Glomerular endothelial cell (primary cell): ENCODE data around the gene CRYGS. TPM values are rescaled to one million over a fixed set of nuclear protein-coding genes. Genes with fewer than 3 reads are reported as not detected.
"Not testable (repeated sequence)": the region's sequence is repeated elsewhere in the genome, so short reads cannot be mapped to it uniquely, and the experiment has no call there.

Experiments
- DNase-seq: peaks from one replicate; pipeline ENCODE4 v3.0.0-alpha.2; 2011; ENCODE audit warnings: low read depth, low spot score; ENCODE audit errors: extremely low read depth
- total RNA-seq: library from RNA; depleted of rRNA; stranded (reverse); fragments of >200 nt; gene quantifications from 2 replicates; pipeline ENCODE4 v1.2.3, GENCODE V29; 2015

The CRYGS gene
- 3.3 and 4.5 TPM in 2 replicates for total RNA-seq

GRCh38 chr3:186544281-186544680 lies at the start of gene CRYGS:
Gene CRYGS (minus strand): TSS chr3:186544380. CDS start chr3:186544326, 54 bp downstream.
- no peak for DNase-seq

GRCh38 chr3:186593862-186594261 lies 49.7 kb upstream of the CRYGS start:
- no peak for DNase-seq

- DNase-seq = no peak
These were observed 48.5 kb upstream of the CRYGS start for GRCh38 chr3:186592682-186593081.

DNA sequence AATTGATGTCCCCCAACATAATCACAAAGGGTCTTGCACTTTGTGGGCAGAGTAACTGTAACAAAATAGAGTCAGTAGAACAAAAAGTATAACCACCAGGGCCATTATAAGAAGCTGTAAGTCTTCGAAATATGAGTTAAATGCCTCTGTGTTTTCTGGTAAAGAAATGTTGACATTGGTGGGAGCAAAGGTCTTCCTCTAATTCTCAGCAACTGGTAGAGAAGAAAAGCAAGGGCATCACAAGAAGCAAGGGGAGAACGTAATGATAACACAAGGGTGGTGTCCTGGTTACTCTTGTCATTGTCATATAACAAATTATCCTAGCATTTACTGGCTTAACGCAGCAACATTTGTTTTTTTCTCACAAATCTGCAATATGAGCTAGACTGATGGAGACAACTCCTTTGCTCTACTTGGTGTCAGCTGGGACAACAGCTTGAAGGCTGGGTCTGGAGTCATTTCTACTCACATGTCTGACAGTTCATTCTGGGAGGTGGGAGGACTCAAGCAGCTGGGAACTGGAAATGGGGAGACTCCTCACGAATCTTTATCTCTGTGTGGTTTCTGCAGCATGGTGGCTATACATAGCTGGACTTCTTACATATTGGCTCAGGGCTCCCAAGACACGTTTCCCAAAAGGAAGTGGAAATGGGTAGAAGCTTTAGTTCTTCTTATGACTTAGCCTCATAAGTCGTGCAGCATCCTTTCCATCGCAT lies 46.6 kb upstream of the CRYGS start:
- DNase-seq = no peak

GRCh38 chr3:186589856-186590579 lies 45.8 kb upstream of the CRYGS start:
- DNase-seq = no peak

DNA sequence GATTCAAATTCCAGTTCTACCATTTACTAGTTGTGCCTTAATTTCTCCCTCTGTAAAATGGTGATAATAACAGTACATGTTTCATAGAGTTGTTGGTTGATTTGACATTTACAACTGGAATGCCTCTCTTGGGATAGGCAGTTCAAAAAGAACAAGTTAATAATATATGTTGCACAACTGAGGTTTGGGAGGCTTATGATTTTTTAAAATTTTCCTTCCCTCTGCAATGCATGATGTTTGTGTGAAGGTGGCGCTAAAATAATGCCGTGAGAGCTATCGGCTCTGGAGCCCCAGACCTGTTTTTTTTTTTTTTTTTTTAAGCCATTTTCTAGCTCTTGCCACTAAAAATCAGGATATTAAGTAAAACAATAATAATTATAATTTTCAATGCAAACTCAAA lies 44.9 kb upstream of the CRYGS start:
- no peak for DNase-seq

DNA sequence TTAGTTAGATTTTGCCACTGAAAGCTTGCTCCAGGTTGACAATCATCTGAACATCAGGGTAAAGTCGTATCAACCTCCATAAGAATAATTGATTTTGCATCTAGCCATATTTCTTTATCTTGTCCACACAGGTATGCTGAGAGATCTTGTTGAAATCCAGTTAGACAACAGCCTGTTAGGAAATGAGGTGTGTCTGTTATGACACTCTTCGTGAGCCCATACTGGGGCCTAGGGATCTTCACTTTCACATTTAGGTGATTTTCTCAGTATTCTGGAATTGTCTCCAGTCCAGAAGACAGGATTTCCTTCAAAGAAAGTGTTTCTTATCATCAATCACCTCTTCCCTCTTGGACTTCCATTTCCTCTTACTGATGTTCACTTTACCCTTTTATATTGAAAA lies 44.5 kb upstream of the CRYGS start:
- DNase-seq = no peak

DNA sequence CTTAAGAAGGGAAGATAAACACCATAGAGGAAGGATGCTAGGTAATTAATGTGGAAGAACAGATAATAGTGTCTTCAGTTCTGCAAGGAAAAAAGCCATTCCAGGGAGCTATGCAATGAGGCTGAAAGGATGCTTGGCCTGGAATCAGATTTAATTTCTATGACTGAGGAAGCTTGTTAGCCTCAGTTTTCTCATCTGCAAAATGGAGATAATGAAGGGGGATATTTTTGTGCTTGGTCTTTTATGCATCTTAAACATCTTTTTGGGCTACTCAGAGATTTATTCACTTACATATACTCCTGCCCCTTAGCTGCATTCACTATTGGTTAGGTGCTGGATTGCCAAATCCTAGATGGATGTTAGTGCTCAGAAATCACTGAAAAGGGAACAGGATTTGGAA lies 43.0 kb upstream of the CRYGS start:
- no peak for DNase-seq

DNA sequence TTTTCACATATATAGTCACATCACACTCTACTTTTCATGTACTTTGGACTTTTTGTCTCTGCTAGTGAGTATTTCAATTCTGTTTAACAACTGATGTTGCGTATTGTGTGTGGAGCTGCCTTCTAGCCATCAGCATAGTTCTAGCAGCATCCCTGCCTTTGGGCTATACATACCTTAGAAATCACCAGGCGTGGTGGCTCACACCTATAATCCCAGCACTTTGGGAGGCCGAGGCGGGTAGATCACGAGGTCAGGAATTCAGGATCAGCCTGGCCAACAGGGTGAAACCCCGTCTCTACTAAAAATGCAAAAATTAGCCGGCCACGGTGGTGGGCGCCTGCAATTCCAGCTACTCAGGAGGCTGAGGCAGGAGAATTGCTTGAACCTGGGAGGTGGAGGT lies 42.1 kb upstream of the CRYGS start:
- not testable (repeated sequence) for DNase-seq

DNA sequence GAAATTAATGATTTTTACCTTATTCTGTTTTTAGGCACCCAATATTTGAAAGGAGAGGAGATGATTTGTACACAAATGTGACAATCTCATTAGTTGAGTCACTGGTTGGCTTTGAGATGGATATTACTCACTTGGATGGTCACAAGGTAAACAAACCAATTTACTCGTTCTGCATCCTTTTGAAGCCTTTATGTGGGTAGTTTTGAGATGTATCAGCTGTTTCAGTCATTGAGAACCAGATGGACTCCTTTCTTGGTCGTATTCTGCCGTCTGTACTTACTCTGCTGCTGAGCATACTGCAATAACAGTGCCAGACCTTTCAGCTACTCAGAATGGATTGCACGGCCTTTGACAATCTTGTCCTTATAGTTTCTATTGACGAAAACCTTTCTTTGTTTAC lies 39.7 kb upstream of the CRYGS start:
- no peak for DNase-seq

DNA sequence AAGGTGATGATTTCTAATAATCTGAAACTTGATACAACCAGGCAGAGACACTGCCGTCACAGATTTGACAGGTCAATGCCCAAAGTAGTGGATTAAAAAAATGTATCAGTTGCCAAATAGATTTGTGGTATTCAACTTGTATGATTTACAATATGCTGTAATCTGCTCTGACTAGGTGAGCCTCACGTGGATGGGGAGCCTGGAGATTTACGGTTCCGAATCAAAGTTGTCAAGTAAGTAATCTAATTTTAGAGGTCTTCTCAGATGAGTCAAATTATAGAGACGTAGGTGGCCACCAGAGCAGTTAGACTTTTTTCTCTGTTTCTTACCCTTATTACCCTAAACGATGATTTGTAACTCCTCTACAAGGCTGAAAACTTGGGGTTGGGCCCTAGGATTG lies 38.4 kb upstream of the CRYGS start:
- DNase-seq = no peak

GRCh38 chr3:186580785-186581184 lies 36.6 kb upstream of the CRYGS start:
- DNase-seq = no peak

- no peak for DNase-seq
These were observed 33.3 kb upstream of the CRYGS start for GRCh38 chr3:186577521-186577920.

DNA sequence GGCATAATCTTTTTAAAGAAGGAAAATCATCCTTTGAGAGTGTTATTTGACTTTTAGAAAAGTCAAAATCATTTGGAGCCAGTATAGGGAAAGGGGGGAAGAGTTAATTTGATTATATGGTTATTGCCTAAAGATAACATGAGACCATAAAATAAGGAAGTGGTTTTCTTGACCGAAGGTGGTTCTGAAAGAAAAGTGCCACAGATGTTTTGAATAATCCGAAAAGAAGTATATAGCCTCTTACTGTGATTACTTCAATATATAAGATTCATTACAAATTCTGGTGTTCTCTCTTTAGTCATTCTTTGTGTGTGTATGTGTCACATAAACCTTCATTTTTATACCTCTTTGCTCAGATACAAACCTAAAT lies 27.4 kb upstream of the CRYGS start:
- DNase-seq = no peak

GRCh38 chr3:186570941-186571643 lies 26.9 kb upstream of the CRYGS start:
- DNase-seq = no peak

GRCh38 chr3:186570096-186570940 lies 26.1 kb upstream of the CRYGS start, which contains the start of gene DNAJB11:
Gene DNAJB11 (plus strand): TSS chr3:186570720. CDS start chr3:186570898, 178 bp downstream.
- DNase-seq = peak; percentile 97

DNA sequence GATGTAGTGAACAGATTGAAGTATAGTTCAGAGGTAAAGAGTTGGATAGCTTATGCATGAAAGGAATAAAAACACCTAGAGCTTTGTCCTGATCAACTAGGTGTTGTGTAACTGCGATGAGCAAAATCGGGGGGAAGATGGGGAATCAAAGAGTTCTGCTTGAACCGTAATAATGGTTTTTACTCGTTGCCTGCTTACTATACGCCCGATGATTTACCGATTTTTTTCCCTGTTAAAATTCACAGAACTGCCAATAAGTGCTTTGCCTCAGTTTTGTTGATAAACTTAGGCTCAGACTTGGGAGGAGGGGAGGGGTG lies 25.6 kb upstream of the CRYGS start:
- no peak for DNase-seq

GRCh38 chr3:186569361-186569760 lies 25.2 kb upstream of the CRYGS start:
- not testable (repeated sequence) for DNase-seq

DNA sequence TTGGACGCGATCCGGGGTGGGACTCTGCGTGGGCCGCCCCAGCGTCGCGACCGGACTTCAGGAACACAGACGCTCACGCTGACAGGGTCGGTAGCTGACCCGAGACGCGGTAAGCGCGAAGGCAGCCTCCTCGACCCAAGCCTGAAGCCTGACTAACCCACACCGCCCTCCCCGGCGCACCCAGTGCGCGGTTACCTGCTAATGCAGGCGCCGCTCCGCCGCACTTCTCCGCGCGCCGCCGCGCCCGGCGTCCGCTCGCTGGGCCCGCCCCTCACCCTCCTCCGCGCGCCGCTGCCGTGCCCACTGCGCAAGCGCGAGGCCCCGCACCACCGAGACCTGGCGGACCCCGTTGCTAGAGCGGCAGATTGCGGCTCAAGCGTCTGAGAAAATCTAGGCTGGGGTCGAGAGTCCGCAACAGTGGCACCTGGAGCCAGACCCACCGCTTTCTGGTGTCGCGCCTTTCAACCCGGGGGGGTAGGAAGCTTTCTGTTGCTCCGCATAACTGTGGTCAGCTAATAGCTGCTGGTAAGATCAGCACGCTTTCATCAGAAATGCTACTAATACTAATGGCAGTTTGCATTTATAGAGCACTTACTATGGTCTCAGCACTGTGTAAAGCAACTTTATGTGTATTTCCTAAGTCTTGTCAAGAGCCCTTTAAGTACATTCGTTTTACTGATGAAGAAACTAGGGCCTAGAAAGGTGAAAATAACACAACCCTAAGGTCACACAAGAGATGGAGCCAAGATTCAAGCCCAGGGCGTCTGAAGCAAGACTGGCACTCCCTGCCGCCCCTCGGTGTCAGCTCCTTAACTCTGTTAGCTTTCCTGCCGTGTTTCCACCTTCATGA lies 23.1 kb upstream of the CRYGS start, which contains the start of gene TBCCD1:
TBCCD1 (minus strand) TSS at position 268 of the 850 bp plus-strand sequence. CDS start 3,010 bp downstream, outside the sequence.
- DNase-seq = peak; percentile 44

DNA sequence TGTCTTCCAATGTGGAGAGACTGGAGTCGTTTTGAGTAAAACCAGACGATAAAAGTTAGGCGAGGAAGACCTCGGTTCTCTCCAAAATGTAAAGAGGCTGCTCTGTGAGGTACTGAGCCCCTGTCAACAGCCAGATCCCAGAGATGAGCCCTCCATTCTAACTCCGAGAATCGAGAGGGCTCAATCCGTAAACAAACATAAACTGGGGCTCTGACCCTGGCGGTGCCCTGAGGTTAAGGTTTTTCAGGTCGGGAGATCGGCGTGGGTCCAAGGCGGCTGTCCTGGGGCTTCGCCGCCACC lies 22.5 kb upstream of the CRYGS start:
- no peak for DNase-seq
